Measurements from ENCODE around the gene OSTF1. TPM values are rescaled to one million over a fixed set of nuclear protein-coding genes. Genes with fewer than 3 reads are reported as not detected.
A peak's percentile ranks its signal among the peaks of the same experiment; 100 is the strongest.

OSTF1 gene
- total RNA-seq, 2 donors from 2014 or later = 24.5 to 35.8 TPM

GRCh38 chr9:75084081-75084672 is 4.1 kb upstream of the OSTF1 start:
- no peaks in the 10 kb centered on the region for H3K36me3 ChIP-seq
- no peak for TF ChIP-seq POLR2A (IDR thresholded peaks at IDR 0.05)
- no peaks in the 10 kb centered on the region for H3K27me3 ChIP-seq (replicated peaks; ENCODE audit: insufficient read depth)
- no peaks in the 10 kb centered on the region for H3K4me1 ChIP-seq (replicated peaks)
- peak overlapping the region; percentile 36 to 76 for H3K27ac ChIP-seq
- no peak for DNase-seq (ENCODE audit: low spot score)
- no peak overlapping the region for H3K4me3 ChIP-seq
- intact Hi-C loops (cut with DNase I) = no loop called here
- 54% methylated on average over 5 of the region's 5 CpGs for WGBS
- H3K9me3 ChIP-seq = no peaks in the 10 kb centered on the region

DNA sequence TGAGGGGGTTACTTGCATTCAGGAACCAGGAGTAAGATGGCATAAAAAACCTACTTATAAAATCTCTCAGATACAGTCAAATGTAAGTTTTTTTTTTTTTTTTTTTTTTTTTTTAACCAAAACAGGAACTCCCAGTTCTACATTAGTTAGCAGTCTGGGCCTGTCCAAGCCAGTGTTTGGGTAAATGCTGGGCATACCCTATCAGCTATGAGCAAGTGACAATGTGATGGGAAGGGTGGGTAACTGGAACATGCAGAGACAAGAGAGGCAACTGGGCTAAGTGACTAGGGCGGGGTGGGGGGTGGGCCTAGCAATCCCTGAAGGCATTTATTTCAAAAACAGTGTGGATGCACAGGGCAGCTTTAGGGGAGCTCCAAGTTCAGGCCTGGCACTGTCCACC is 2.7 kb upstream of the OSTF1 start:
- 39% methylated on average over 1 of the region's 1 CpG for WGBS
- Histone ChIP-seq H3K9me3 (no peaks in the 10 kb centered on the region), H3K27ac (peak overlapping the region in 1 of 2 donors; percentile 99), H3K4me1 (replicated peaks) (no peaks in the 10 kb centered on the region), H3K4me3 (no peak overlapping the region), H3K36me3 (no peaks in the 10 kb centered on the region), H3K27me3 (replicated peaks; ENCODE audit: insufficient read depth) (no peaks in the 10 kb centered on the region)
- TF ChIP-seq POLR2A (IDR thresholded peaks at IDR 0.05) = no peak
- TF ChIP-seq, protein P1, sequence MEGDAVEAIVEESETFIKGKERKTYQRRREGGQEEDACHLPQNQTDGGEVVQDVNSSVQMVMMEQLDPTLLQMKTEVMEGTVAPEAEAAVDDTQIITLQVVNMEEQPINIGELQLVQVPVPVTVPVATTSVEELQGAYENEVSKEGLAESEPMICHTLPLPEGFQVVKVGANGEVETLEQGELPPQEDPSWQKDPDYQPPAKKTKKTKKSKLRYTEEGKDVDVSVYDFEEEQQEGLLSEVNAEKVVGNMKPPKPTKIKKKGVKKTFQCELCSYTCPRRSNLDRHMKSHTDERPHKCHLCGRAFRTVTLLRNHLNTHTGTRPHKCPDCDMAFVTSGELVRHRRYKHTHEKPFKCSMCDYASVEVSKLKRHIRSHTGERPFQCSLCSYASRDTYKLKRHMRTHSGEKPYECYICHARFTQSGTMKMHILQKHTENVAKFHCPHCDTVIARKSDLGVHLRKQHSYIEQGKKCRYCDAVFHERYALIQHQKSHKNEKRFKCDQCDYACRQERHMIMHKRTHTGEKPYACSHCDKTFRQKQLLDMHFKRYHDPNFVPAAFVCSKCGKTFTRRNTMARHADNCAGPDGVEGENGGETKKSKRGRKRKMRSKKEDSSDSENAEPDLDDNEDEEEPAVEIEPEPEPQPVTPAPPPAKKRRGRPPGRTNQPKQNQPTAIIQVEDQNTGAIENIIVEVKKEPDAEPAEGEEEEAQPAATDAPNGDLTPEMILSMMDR (IDR thresholded peaks at IDR 0.05) = no peak
- peak; percentile 40 for TF ChIP-seq POLR2AphosphoS5 (IDR thresholded peaks at IDR 0.05)
- DNase-seq (ENCODE audit: low spot score) = peak; percentile 50
- intact Hi-C loops (cut with DNase I) = no loop called here

GRCh38 chr9:75086541-75087288 is 1.6 kb upstream of the OSTF1 start:
- Histone ChIP-seq H3K4me3 (peak overlapping the region; percentile 77 to 82), H3K9me3 (no peaks in the 10 kb centered on the region), H3K36me3 (no peaks in the 10 kb centered on the region), H3K27me3 (replicated peaks; ENCODE audit: insufficient read depth) (no peaks in the 10 kb centered on the region), H3K4me1 (replicated peaks) (no peaks in the 10 kb centered on the region), H3K27ac (peak overlapping the region; percentile 97 to 99)
- DNase-seq (ENCODE audit: low spot score) = no peak
- WGBS = 33% methylated on average over 15 of the region's 16 CpGs
- TF ChIP-seq, protein P1 (IDR thresholded peaks at IDR 0.05) = no peak
- no peak for TF ChIP-seq POLR2A (IDR thresholded peaks at IDR 0.05)
- TF ChIP-seq POLR2AphosphoS5 (IDR thresholded peaks at IDR 0.05) = no peak
- intact Hi-C loops (cut with DNase I) = no loop called here

GRCh38 chr9:75087289-75087823 is 958 bp upstream of the OSTF1 start:
- no peaks in the 10 kb centered on the region for H3K4me1 ChIP-seq (replicated peaks)
- 8% methylated on average over 20 of the region's 20 CpGs for WGBS
- H3K27me3 ChIP-seq (replicated peaks; ENCODE audit: insufficient read depth) = no peaks in the 10 kb centered on the region
- H3K36me3 ChIP-seq = no peaks in the 10 kb centered on the region
- TF ChIP-seq, protein P1 (IDR thresholded peaks at IDR 0.05) = peak in 1 of 4 experiments; percentile 8
- TF ChIP-seq POLR2A (IDR thresholded peaks at IDR 0.05) (no peak), POLR2AphosphoS5 (IDR thresholded peaks at IDR 0.05) (no peak)
- no peaks in the 10 kb centered on the region for H3K9me3 ChIP-seq
- H3K4me3 ChIP-seq = peak overlapping the region; percentile 77 to 82
- intact Hi-C loops (cut with DNase I) = no loop called here
- H3K27ac ChIP-seq = peak overlapping the region; percentile 97 to 99
- peak; percentile 41 for DNase-seq (ENCODE audit: low spot score)

- TF ChIP-seq POLR2AphosphoS5 (IDR thresholded peaks at IDR 0.05) = no peak
- TF ChIP-seq, protein P1 (IDR thresholded peaks at IDR 0.05) = peak in 2 of 4 experiments; percentile 36 to 41
- no peaks in the 10 kb centered on the region for H3K4me1 ChIP-seq (replicated peaks)
- peak overlapping the region; percentile 97 to 99 for H3K27ac ChIP-seq
- H3K36me3 ChIP-seq = no peaks in the 10 kb centered on the region
- DNase-seq (ENCODE audit: low spot score) = peak; percentile 85
- H3K27me3 ChIP-seq (replicated peaks; ENCODE audit: insufficient read depth) = no peaks in the 10 kb centered on the region
- intact Hi-C loops (cut with DNase I) = loop anchor here (1.0 to 2.0 kb wide), 2 partner anchors 62 to 136 kb away; partner anchors contain the start of gene C9orf40
- no peaks in the 10 kb centered on the region for H3K9me3 ChIP-seq
- under 1% methylated on average over 43 of the region's 43 CpGs for WGBS
- H3K4me3 ChIP-seq = peak overlapping the region; percentile 77 to 82
Measured at GRCh38 chr9:75088646-75089372, 495 bp downstream of the OSTF1 start.

All from prostate gland (tissue), 2 donors.